HEK293T (cell line): Measurements from ENCODE around the gene SLC43A3.

Source experiments
- ARNT ChIP-seq: fragments of 450-650 bp; IDR thresholded peaks from 2 replicates; pipeline ENCODE4 v1.6.1; 2017; ENCODE audit warnings: mild to moderate bottlenecking
- SP1 ChIP-seq: fragments of 450-650 bp; IDR thresholded peaks from 2 replicates; pipeline ENCODE4 v1.6.1; 2017
- SUZ12 ChIP-seq: fragments of 450-650 bp; IDR thresholded peaks from 2 replicates; pipeline ENCODE4 v1.6.1; 2016; ENCODE audit warnings: mild to moderate bottlenecking

DNA sequence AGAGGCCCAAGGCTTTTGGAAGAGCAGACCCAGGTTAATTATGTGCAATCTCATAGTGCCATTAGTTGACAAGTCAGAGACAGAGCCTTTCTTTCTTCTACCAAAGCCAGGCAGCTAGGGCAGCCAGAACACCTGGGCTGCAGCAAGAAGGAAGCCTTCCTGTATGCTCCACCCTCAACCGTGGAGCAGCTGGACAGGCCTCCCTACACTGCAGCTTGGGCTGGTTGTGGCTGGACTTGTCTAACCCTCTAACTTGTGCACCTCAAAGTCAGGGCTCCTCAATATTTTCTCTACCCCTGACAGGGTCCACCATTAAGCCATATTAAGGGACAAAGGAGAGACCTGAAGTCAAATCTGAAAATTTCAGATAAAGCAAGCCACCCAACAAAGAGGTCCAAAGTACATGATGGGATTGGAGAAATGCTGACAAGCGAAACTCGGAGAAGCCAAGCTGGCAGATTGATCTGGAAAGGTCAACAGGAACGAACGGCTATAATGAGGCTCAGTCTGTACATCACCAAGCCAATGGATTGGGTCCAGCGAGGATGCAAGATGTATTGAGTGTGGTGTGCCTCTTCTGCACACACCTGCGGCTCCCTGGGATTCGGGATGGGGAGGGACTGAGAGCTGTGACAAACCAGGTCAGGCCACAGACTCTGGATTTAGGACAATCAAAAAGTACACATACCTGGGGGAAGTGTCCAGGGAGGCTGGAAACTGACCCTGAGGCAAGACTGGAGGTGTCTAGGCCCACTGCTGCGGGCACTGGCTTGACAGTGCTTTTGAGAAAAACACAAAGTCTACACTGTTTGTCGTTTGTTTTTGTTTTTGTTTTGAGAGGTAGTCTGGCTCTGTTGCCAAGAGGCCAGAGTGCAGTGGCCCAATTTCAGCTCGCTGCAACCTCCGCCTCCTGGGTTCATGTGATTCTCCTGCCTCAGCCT, 11.7 kb upstream of the SLC43A3 start:
- TF ChIP-seq SUZ12 (no peak), SP1 (no peak), ARNT (no peak)
